ENCODE data around the gene SMARCE1.
"Not testable (repeated sequence)": the region's sequence is repeated elsewhere in the genome, so short reads cannot be mapped to it uniquely, and the experiment has no call there.

Gene SMARCE1

GRCh38 chr17:40608061-40608581 lies 39.5 kb downstream of the SMARCE1 start:
- no peak for DNase-seq

GRCh38 chr17:40607641-40608040 lies 40.0 kb downstream of the SMARCE1 start:
- DNase-seq, result no peak

- DNase-seq, result no peak
Measured at GRCh38 chr17:40606548-40607353, 40.9 kb downstream of the SMARCE1 start.

- DNase-seq, result no peak
Measured at GRCh38 chr17:40605306-40605705, 42.3 kb downstream of the SMARCE1 start.

- DNase-seq, result no peak
Measured at GRCh38 chr17:40604327-40605080, 43.1 kb downstream of the SMARCE1 start.

GRCh38 chr17:40602445-40603443 lies 44.9 kb downstream of the SMARCE1 start:
- DNase-seq, result no peak

- DNase-seq, result no peak
Measured at GRCh38 chr17:40600486-40601046, 47.1 kb downstream of the SMARCE1 start.

GRCh38 chr17:40599468-40599763 lies 48.2 kb downstream of the SMARCE1 start:
- DNase-seq, result no peak

GRCh38 chr17:40598619-40599467 lies 48.8 kb downstream of the SMARCE1 start:
- DNase-seq, result no peak

- no peak for DNase-seq
Measured at GRCh38 chr17:40598301-40598618, 49.4 kb downstream of the SMARCE1 start.

- DNase-seq, result no peak
Measured at GRCh38 chr17:40597556-40598300, 49.9 kb downstream of the SMARCE1 start.

GRCh38 chr17:40597156-40597555 lies 50.5 kb downstream of the SMARCE1 start:
- DNase-seq, result no peak

GRCh38 chr17:40596261-40596919 lies 51.2 kb downstream of the SMARCE1 start:
- DNase-seq, result no peak

GRCh38 chr17:40590742-40591141 lies 56.9 kb downstream of the SMARCE1 start:
- DNase-seq, result no peak

GRCh38 chr17:40588552-40588951 lies 59.1 kb downstream of the SMARCE1 start:
- DNase-seq, result no peak

- DNase-seq, result not testable (repeated sequence)
Measured at GRCh38 chr17:40586264-40586663, 61.4 kb downstream of the SMARCE1 start.

- not testable (repeated sequence) for DNase-seq
Measured at GRCh38 chr17:40584950-40585349, 62.7 kb downstream of the SMARCE1 start.

- no peak for DNase-seq
Measured at GRCh38 chr17:40582328-40582901, 65.2 kb downstream of the SMARCE1 start.

- DNase-seq, result no peak
Measured at GRCh38 chr17:40580140-40580539, 67.5 kb downstream of the SMARCE1 start.

GRCh38 chr17:40579471-40579870 lies 68.1 kb downstream of the SMARCE1 start:
- DNase-seq, result no peak

All from NCI-H1694 (cell line).